ENCODE results near the gene SKIC3.
A peak's percentile ranks its signal among the peaks of the same experiment; 100 is the strongest.

The SKIC3 gene

GRCh38 chr5:95554647-95555548, at the start of gene SKIC3, which contains the start of gene ARSK:
Gene SKIC3 (minus strand): TSS chr5:95554977. CDS start chr5:95547150, 7,827 bp downstream.
Gene ARSK (plus strand): TSS chr5:95555101. CDS start chr5:95555279, 178 bp downstream.
- peak; percentile 99 for DNase-seq (ENCODE audit: low read depth)
- peak within 1 kb of the TSS; percentile 90 for H3K4me3 ChIP-seq (ENCODE audit: low read depth, low read length)

DNA sequence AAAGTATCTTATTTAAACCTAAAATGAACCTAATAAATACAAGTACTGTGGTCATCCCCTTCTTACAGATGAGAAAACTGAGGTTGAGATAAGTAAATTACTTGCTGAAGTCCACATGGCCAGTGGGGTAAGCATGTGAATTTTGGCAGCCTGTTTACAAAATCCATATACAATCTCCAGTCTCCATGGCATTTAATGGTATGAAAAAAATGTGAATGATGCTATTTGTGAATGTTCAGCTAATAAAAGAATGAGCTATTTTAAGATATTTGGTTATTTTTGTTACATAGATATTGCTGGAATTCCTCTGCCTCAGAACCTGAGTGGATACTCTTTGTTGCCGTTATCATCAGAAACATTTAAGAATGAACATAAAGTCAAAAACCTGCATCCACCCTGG, 45.8 kb upstream of the SKIC3 start:
- H3K4me3 ChIP-seq (ENCODE audit: low read depth, low read length), result no peak overlapping the region
- no peak for DNase-seq (ENCODE audit: low read depth)

DNA sequence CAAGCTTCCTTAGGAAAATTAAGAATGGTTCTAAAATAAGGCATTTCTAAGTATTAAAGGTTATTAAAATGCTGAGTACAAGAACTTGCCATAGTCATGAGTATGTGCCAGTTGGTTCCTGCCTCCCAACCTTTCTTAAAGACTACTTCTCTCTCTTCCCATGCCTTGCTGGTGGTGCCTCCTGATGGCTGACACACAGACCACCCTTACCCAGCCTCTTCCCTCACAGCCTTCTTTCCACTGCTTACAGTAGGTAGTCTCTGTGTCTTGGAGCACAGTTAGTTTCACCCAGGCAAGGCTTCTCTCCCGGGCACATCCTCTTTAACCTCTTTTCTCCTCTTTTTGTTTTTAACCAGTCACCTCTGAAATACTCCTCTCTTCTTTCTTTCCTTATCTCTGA, 44.5 kb upstream of the SKIC3 start:
- no peak for DNase-seq (ENCODE audit: low read depth)
- no peak overlapping the region for H3K4me3 ChIP-seq (ENCODE audit: low read depth, low read length)

GRCh38 chr5:95595289-95595931, 40.6 kb upstream of the SKIC3 start:
- no peak for DNase-seq (ENCODE audit: low read depth)
- no peak overlapping the region for H3K4me3 ChIP-seq (ENCODE audit: low read depth, low read length)

DNA sequence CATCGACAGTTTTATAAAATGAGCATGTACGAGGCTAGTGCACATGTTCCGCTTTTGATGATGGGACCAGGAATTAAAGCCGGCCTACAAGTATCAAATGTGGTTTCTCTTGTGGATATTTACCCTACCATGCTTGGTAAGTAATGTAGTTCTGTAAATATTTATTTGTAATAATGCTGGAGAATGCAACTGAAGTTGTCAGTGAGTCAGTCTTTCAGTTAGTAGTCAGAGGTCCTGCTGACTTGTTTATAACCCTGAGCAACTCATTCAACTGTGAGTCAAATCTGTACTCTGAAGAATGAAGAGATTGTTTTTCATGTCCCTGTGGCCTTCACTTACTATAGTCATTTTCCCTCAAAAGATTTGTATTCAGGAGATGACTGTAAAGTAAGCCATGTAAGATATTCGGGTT, 36.7 kb upstream of the SKIC3 start:
- H3K4me3 ChIP-seq (ENCODE audit: low read depth, low read length), result no peak overlapping the region
- peak; percentile 60 for DNase-seq (ENCODE audit: low read depth)

DNA sequence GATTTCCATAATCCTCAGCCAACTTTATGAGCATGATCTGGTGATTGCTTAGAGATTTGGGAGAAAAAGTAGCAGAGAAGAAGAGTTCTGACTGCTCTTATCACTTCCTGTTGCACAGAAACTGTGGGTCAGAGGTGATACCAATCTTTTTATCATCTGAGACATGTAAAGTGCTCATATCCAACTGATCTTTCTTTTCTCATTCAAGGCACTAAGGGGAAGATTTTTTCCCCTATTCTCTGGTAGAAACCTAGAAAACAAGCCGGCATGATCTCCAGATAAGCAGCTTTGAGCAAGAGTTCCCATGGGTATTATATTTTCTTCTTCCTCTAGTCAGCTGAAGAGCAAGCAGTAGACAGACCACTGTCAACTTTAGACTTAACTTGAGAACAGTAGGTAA, 36.1 kb upstream of the SKIC3 start:
- no peak for DNase-seq (ENCODE audit: low read depth)

GRCh38 chr5:95583992-95584391, 29.2 kb upstream of the SKIC3 start:
- no peak overlapping the region for H3K4me3 ChIP-seq (ENCODE audit: low read depth, low read length)
- no peak for DNase-seq (ENCODE audit: low read depth)

More for the DNA sequence above, 36.1 kb upstream of the SKIC3 start:
- H3K4me3 ChIP-seq (ENCODE audit: low read depth, low read length), result no peak overlapping the region

DNA sequence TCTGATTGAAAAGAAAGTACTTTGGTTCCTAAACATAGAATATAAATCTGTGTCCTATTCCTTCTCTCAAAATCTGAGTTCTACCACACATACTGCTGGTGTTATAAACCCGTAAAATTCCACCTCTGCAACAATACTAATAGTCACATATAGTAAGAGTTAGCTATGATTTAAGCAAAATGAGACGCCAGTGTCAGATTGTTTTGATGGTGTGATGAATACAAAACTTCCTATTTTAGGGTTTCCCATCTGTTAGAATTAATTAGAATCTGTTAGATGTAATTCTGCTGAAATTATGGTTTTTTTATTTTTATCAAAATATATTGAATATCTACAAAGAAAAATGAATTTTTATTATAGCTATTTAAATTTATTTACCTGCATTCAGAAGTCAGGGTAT, 26.8 kb upstream of the SKIC3 start:
- H3K4me3 ChIP-seq (ENCODE audit: low read depth, low read length), result no peak overlapping the region
- DNase-seq (ENCODE audit: low read depth), result no peak

DNA sequence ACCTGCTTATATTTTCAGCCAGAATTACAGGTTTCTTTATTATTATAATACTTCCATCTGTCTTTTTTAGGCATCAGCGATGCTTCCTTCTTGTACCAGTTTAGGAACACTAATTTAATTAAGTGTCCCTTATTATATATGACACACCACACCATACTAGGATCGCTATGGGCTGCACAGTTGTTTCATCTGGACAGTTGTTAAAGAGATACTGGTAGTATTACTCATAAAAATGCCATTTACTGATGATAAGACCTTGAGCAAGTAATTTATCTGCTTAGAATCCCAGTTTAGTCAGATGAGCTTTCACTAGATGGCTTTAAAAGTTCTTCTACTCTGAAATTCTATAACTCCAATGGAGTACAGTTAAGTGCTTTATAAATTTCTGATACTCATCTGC, 17.2 kb upstream of the SKIC3 start:
- no peak for DNase-seq (ENCODE audit: low read depth)
- H3K4me3 ChIP-seq (ENCODE audit: low read depth, low read length), result no peak overlapping the region

- DNase-seq (ENCODE audit: low read depth), result no peak
- H3K4me3 ChIP-seq (ENCODE audit: low read depth, low read length), result no peak overlapping the region
These were observed 10.6 kb upstream of the SKIC3 start for GRCh38 chr5:95565280-95565920.

GRCh38 chr5:95564450-95564849, 9.7 kb upstream of the SKIC3 start:
- no peak for DNase-seq (ENCODE audit: low read depth)
- H3K4me3 ChIP-seq (ENCODE audit: low read depth, low read length), result no peak overlapping the region

GRCh38 chr5:95563367-95563766, 8.6 kb upstream of the SKIC3 start:
- no peak overlapping the region for H3K4me3 ChIP-seq (ENCODE audit: low read depth, low read length)
- DNase-seq (ENCODE audit: low read depth), result no peak

DNA sequence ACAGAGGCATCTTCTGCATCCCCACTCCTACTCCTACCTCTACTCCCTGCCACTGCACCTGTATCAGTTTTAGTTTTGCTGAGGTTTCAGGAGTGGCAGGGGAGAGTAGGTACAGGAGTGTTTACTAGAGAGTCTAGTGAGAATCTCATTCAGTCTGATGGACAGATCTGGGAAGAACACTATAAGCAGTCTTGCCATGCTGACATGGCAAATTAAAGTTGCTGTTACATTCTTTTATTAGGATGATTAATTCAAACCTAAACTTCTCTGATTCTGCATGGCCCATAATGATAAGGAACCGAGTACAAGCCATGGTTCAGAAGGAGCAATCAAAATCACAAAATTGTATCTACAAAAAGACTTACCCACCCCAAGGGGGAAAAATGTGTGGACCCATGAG, 7.5 kb upstream of the SKIC3 start:
- DNase-seq (ENCODE audit: low read depth), result no peak
- no peak overlapping the region for H3K4me3 ChIP-seq (ENCODE audit: low read depth, low read length)

DNA sequence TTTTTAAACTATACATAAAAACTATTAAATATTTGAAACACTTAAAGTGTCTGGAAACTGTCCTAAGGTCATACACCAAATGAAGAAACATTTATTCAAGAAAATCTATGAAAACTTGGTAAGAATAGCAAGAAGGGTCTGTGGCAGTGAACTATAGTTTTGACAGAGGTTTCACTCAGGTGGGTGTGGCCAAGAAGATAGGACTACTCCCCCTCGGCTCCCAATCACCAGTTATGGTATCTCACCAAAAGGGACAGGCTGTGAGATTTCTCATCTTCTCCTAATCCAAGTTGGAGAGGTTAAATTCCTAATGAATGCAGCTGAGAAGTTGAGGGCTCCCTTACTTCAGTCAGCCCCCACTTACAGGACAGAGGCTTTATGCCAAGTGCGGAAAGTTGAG, 3.1 kb upstream of the SKIC3 start:
- H3K4me3 ChIP-seq (ENCODE audit: low read depth, low read length), result no peak overlapping the region
- no peak for DNase-seq (ENCODE audit: low read depth)

DNA sequence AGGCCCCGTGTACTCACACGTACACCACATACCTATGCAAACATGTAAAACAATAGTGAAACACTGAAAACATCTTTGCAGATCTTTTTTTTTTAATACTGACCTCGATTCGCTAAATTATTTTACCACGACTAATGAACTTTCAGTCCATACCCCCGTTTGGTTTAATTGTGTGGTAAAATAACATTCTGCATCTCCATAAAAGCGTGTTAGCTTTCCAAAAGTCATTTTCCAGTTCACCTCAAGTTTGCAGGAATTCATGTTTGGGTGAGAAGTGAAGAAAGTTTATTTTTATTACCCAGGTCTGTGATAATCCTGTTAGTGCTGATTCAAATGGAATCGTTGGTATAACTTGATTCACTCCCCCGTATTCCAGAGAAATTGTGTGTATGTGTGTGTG, 776 bp upstream of the SKIC3 start:
- DNase-seq (ENCODE audit: low read depth), result no peak
- peak overlapping the region; percentile 90 for H3K4me3 ChIP-seq (ENCODE audit: low read depth, low read length)

DNA sequence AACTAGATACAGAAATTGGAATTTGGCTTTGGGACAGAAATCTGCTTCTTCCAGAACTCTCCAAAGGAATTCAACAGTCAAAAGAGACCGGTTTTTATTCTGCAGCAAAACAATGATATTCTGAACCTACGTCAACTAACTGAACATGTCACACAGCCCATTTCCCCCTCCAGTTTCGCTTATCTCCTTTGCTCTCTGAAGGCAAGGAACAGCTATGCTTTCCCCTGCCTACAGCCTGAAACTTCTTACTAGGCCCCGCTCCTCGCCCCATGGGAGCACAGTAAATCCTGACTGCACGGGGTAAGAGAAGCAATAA, 488 bp downstream of the SKIC3 start:
- no peak for DNase-seq (ENCODE audit: low read depth)
- peak overlapping the region; percentile 90 for H3K4me3 ChIP-seq (ENCODE audit: low read depth, low read length)

DNA sequence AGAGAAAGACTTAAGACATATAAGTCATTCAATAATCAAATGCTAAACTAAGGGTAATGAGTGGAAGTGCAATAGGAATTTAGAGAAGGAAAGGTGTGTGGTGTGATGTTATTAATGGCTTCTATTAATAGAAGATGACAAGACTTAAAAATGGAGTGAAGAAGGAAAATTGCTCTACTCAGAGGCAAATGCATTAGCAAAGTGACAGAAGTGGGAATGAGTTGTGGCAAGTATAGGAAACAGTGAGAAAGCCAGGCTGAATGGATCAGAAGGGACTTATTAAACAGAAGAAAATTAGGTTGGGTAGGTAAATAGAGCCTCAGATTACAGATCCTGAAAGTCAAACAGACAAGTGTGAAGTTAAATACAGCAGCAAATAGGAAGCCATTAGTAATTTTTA, 5.7 kb downstream of the SKIC3 start:
- no peak for DNase-seq (ENCODE audit: low read depth)
- H3K4me3 ChIP-seq (ENCODE audit: low read depth, low read length), result no peak overlapping the region

DNA sequence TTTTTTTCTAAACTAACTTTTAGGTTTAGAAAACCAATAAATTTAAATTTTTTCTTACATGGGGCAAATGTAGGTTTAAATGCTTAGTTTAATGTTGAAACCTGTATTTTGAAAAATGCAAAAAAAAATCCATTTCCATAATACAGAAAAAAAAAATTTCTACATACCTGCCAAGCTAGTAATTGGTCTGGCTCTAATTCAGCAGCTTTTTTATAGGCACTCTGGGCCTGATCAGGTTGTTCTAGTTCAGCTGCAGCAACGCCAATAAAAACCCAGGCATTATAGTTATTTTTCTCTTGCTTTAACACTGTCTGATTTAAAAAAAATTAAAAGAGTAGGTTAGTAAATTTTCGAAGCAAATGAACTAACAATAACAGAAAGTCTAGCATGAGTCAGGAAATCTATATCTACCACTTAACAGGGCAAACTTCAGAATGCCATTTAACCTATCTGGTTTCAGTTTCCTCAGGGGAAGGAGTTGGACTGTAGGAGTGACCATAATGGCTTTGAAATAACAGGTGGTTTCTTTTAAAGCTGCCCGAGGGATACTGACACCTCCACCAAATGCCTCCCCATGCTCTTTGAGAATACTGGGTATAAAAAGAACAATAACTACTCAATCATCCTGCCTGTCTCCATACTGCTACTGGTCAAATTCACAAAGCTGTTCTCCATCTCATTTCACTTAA, 11.6 kb downstream of the SKIC3 start:
- DNase-seq (ENCODE audit: low read depth), result no peak
- no peak overlapping the region for H3K4me3 ChIP-seq (ENCODE audit: low read depth, low read length)

DNA sequence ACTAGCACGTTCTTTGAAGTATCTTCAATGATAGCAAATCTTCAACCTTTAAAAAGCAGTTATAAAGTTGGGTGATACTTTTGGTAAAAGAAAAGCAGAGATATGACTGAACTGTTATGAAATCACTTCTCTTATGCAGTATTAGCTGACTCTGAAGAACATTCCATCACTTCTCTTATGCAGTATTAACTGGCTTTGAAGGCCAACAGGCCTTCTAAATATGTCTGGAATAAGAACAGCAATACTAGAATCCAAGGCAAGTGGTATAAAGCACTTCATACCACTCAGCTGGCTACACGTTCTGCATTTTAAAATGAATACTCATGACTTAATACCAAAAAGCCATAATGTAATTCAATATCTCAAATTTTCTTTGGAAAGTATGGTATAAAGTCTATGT, 17.3 kb downstream of the SKIC3 start:
- no peak for DNase-seq (ENCODE audit: low read depth)
- H3K4me3 ChIP-seq (ENCODE audit: low read depth, low read length), result no peak overlapping the region

GRCh38 chr5:95533761-95534160, 21.0 kb downstream of the SKIC3 start:
- H3K4me3 ChIP-seq (ENCODE audit: low read depth, low read length), result no peak overlapping the region
- DNase-seq (ENCODE audit: low read depth), result no peak

Measured in skeletal muscle cell (primary cell).